CD4-positive, alpha-beta T cell treated with Interleukin-12 subunit alpha and Interleukin-12 subunit beta, for 1 hour (primary cell): ENCODE measurements around the gene GCNT2.
"Not testable (repeated sequence)": the region's sequence is repeated elsewhere in the genome, so short reads cannot be mapped to it uniquely, and the experiment has no call there.

Source experiments
- DNase-seq: peaks from one replicate; pipeline ENCODE4 v3.0.0-alpha.2; 2020

Gene GCNT2

GRCh38 chr6:10617008-10617696 lies 96.0 kb downstream of the GCNT2 start:
- DNase-seq, result no peak

- DNase-seq, result no peak
Observed at GRCh38 chr6:10618409-10618808, 97.3 kb downstream of the GCNT2 start.

GRCh38 chr6:10621213-10621612 lies 100.1 kb downstream of the GCNT2 start:
- DNase-seq, result no peak

- DNase-seq, result no peak
Observed at GRCh38 chr6:10621847-10622246, 100.7 kb downstream of the GCNT2 start.

- DNase-seq, result no peak
Observed at GRCh38 chr6:10624836-10625235, 103.7 kb downstream of the GCNT2 start.

- no peak for DNase-seq
Observed at GRCh38 chr6:10626154-10626741, 105.1 kb downstream of the GCNT2 start.

- DNase-seq, result no peak
Observed at GRCh38 chr6:10627800-10628199, 106.6 kb downstream of the GCNT2 start.

- no peak for DNase-seq
Observed at GRCh38 chr6:10630178-10630577, 109.0 kb downstream of the GCNT2 start.

GRCh38 chr6:10633216-10633615 lies 112.1 kb downstream of the GCNT2 start:
- no peak for DNase-seq

- DNase-seq, result no peak
Observed at GRCh38 chr6:10640412-10640811, 119.3 kb downstream of the GCNT2 start.

- no peak for DNase-seq
Observed at GRCh38 chr6:10641528-10641927, 120.4 kb downstream of the GCNT2 start.

GRCh38 chr6:10643201-10643651 lies 122.1 kb downstream of the GCNT2 start:
- no peak for DNase-seq

- no peak for DNase-seq
Observed at GRCh38 chr6:10644225-10644624, 123.1 kb downstream of the GCNT2 start.

- peak; percentile 26 for DNase-seq
Observed at GRCh38 chr6:10655508-10656055, 134.4 kb downstream of the GCNT2 start.

- DNase-seq, result no peak
Observed at GRCh38 chr6:10658910-10659698, 138.0 kb downstream of the GCNT2 start.

GRCh38 chr6:10659699-10660348 lies 138.7 kb downstream of the GCNT2 start:
- no peak for DNase-seq

- not testable (repeated sequence) for DNase-seq
Observed at GRCh38 chr6:10660431-10661191, 139.5 kb downstream of the GCNT2 start.

GRCh38 chr6:10662207-10662606 lies 141.1 kb downstream of the GCNT2 start:
- no peak for DNase-seq

GRCh38 chr6:10662742-10663141 lies 141.6 kb downstream of the GCNT2 start:
- DNase-seq, result no peak

GRCh38 chr6:10665595-10665994 lies 144.4 kb downstream of the GCNT2 start:
- DNase-seq, result not testable (repeated sequence)

GRCh38 chr6:10668126-10668917 lies 147.2 kb downstream of the GCNT2 start:
- no peak for DNase-seq
